Measurements from ENCODE around the gene AQP6.

Gene AQP6

DNA sequence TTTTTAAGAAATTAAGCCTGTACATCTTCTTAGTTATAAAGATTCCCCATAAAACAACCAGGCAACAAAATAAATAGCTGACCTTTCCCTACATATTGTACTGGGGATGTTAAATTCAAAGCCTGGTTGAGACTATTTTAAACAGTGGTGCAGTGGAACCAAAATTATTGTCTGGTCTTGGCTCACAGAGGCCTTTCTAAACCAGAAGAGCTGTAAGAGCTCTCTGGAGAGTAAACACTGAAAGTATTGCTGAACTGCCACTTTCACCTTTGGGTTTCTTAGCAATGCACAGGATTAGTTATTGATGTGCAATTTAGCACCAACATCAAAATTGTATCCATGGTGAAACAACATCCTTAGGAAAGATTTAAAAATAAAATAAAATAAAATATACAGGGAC, 31.9 kb downstream of the AQP6 start:
- no peak for DNase-seq

DNA sequence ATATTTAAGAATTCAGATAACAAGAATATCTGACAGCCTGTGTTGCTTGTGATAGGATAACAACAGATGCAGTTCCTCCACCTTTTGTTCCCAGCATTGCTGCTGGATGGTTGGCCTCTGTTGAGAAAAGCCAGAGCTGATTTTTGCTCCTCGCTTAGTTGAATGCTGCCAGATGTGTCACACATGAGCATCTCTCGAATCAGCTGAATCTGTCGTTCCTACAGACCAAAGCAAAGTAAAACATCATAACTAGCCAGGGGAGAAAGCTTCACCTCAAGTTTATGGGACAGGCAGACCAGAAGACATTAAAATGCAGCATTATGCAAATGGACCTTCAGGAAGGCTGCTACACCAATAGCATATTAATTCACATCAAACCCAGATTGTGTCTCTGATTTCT, 32.4 kb downstream of the AQP6 start:
- no peak for DNase-seq

DNA sequence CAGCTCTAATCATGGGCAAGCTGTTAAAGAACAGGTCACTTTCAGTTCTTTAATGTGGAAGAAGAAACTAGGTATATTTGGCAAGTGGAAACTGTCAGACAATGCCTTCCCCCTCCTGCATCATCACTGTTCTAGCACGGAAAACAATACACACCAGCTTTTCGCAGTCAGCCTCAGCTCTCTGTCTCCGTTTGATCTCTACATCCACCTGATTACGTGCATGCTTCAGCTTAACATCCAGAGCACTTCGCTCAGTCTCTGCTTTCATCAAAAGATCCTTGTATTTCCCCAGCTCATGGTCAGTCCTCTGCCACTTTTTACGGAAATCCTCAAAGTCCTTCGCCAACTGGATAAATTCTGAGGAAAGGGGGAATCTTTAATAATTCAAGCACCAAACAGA, 33.5 kb downstream of the AQP6 start:
- no peak for DNase-seq

DNA sequence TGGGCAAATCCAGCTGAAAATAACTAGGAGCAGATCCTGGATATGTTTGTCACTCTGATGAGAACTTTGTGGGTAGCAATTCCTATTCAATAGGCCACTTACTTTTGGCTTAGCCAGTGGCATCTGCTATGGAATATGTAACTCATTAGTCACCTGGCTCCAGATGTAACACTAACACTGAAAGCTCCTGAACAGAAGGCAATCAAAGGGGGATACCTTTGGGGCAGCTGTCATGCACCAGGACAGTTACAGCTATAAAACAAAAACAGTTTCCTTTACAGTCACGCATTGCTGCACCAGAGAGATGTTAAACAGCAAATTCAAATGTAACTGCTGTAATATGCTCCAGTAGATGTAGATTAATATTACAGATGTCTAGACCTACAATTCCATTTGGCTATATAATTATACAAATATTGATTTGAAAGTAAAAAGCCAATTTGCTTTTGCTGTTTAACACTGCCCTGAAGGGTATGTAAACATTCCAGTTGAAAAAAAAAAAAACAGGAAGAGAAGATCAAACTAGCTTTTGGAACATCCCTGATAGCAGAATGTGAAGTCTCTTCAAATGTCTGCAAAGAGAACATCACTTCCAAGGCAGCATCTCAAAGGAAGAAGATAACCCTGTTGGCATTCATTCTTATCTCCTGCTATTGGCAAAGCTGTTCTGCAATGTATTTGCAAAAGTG, 34.2 kb downstream of the AQP6 start:
- DNase-seq: peak; percentile 27

DNA sequence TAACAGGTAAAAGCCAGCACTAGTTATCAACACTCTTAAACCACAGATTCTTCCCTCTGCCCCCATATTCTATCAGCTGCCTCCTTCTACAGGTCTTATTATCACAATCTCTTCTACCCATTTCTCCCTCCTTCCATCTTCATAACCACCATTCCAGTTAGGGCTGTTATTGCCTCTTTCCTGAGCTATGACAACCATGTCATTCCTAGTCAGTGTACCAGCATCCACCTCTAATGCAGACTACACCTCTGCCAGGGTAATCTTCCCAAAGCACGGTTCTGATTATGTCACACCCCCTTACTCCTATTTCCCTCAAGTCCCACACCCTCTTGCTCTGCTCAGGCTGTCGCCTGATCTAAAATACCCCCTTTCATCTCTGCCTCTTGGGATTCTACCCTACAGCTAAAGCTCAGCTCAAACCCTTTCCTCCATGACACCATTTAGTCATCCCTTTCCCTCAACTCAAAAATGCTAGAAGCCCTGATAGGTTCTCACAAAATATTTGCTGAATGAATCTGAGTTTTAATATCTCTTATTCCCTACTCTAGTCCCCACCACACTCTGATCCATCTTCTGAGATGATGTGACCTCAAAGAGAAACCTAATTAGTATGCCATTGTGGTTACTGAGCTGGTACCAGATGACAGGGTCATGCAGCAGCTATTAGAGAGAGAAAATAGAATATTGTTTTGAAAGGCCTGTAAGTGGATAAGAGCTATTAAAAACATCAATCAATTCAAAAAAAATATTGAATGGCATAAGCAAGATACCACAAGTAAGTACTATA, 40.8 kb downstream of the AQP6 start:
- no peak for DNase-seq

DNA sequence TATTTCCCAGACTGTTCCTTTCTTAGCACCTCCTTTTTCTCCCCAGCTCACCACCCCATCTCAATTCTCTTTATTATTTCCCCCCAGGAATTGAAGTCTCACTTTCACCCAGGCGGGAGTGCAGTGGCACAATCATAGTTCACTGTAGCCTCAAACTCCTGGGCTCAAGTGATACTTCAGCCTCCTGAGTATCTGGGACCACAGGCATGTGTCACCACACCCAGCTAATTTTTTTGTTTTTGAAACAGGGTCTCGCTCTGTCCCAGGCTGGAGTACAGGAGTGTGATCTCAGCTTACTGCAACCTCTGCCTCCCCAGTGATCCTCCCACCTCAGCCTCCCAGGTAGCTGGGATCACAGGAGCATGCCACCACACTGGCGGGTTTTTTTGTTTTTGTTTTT, 41.6 kb downstream of the AQP6 start:
- DNase-seq: no peak

DNA sequence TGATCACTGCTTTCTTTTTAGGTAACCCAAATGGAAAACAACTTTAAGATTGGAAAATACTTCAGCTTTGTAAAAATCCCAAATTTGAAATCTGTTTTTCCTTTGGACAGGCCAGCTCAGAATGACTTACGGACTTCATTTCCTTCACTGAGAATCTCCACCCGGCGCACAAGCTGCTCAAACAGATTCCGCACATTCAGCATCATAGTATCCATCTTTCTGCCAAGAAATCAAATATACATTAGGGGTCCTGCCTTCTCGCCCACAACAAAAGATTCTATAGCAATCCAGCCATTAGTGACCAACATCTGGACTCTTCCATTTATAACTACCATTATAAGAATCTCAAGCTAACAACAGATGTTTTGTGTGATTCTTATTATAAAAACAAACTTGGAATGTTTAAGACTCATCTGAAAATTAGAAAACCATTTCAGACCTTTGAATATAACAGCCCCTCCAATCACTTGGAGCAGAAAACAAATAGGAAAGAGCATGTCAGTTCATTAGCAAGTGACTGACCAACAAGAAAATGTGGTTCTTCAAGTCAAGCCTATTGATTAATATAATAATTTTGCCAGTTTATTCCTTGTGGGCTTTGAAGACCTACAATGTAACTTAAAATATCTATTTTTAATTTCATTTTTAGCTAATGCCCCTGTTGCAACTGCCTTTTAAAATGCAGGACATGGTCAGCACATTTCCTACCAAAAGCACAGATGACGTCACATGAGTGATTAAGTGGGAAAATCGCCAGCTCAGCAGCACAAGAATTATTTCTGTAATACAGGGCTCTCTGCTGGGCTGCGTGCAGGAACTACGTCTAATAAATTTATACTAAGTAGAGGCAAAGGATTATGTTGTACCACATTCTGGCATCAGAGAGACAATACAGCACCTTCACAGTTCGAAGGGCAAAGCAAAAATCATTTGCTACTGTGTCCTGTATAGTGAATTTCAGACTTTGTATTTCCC, 44.0 kb downstream of the AQP6 start:
- DNase-seq: peak; percentile 81

DNA sequence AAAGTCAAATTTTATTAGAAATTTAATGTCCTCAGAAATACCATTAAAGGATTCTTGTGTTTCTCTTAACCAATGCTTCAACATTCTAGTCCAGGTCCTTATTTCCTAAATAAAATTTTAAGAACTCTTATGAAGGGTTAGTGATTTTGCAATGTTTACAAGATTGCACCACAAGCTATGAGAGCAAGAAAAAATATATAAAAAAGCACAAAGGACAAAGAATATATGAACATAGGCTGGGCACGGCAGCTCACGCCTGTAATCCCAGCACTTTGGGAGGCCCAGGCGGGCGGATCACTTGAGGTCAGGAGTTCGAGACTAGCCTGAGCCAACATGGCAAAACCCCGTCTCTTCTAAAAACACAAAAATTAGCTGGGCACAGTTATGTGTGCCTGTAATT, 44.9 kb downstream of the AQP6 start:
- no peak for DNase-seq

DNA sequence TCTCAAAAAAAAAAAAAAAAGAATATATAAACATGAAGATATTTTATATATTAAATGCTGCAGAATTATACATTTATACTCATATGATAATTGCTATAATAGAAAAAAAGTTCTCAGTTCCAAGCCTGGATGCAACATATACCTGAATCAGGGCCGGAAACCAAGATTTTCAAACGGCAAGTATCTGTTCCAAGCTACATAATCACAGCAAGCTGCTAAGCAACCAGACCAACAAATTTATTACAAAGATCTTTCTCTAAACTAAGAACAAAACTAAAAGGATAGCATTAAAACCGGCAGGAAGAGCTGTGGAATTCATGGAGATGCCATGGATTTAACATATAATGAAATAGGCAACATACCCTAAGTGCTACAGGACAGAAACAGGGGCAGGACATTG, 45.4 kb downstream of the AQP6 start:
- no peak for DNase-seq

DNA sequence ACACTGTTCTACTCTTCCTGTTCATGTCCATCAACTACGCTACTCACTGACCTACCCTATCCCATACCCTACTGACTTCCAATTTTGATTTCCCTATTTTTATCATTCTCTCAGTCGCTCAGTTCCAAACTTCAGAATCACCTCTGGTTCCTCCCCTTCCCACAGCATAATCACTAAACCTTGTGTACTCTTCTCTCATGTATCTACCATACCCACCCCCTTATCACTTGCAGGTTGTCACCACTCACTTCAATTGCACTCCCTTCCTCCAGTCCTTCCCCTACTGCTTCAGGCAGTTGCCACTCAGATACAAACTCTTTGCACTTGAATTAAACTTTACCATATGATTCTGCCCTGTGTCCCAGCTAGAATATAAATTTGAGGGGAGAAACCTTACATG, 46.2 kb downstream of the AQP6 start:
- DNase-seq: no peak

DNA sequence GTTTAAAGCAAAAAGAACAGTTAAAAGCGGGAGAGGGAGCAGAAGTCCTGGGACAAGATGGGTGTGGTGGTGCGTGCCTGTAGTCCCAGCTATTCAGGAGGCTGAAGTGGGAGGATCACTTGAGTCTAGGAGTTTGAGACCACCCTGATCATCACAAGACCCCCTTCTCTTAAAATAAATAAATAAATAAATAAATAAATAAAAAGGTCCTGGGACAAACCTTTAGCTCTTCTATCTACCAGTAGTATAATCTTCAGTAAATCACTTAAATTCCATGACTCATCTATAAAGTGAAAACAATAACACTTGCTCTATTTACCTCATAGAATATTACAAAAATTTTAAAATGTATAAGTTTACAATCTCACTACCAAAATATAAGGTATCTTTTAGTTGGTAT, 46.8 kb downstream of the AQP6 start:
- no peak for DNase-seq

DNA sequence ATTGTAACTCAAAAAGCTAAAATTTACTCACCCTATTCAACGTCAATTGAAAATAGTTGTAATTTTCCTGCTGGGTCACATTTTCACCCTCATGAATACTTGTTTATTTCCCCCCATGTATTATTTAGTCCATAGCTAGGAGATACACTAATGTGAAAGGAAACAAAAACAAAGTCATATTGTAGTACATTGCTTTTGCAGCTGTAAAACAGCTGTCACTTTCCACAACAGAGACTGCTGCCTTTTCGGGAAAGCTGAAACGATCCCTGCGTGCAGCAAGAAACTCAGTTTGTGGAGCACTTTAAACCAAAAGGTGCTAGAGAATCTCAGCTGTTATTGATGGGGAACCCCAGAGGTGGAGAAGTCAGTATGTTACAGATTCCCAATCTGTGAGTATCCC, 48.3 kb downstream of the AQP6 start:
- no peak for DNase-seq

DNA sequence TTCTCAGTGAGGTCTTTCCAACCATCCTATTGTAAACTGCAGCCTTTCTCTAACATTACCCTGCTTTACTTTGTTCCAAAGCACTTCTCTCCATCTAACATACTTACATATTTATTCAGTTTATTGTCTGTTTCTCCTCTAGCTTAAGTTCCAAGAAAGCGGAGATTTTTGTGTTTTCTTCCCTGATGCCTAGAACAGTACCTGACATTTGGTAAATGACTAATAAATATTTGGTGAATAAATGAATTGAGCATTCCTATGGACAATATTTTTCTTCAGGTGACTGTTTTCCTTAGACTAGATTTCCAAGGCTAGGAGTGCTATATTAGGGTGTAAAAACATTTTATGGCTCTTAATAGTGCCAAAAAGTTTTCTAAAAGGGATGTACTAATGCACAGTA, 50.2 kb downstream of the AQP6 start:
- no peak for DNase-seq

DNA sequence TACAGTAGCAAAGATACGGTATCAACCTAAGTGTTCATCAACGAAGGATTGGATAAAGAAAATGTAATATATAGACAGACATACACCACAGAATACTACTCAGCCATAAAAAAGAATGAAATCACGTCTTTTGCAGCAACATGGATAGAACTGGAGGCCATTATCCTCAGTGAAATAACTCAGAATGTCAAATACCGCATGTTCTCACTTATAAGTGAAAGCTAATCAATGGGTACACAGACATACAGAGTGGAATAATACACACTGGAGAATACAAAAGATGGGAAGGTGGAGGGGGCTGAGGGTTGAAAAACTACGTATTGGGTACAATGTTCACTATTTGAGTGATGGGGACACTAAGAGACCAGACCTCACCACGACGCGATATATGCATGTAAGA, 51.5 kb downstream of the AQP6 start:
- DNase-seq: no peak

DNA sequence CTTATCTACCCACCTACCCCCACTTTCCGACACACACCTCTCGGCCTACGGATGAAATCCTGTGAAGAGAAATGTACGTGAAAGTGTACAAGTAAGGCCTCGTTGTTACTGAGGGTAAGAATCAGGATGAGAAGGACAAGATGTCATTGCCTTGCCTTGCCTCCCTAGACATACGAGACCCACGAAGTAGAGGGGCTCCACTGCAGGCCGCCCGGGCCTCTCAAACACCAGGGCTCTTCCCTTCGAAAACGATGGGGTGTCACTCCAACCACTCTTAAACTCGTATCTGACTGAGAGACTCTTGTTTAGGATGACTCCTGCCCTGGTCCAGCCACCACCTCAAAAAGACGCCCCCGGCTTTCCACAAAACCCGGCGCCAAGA, 52.0 kb downstream of the AQP6 start:
- no peak for DNase-seq

DNA sequence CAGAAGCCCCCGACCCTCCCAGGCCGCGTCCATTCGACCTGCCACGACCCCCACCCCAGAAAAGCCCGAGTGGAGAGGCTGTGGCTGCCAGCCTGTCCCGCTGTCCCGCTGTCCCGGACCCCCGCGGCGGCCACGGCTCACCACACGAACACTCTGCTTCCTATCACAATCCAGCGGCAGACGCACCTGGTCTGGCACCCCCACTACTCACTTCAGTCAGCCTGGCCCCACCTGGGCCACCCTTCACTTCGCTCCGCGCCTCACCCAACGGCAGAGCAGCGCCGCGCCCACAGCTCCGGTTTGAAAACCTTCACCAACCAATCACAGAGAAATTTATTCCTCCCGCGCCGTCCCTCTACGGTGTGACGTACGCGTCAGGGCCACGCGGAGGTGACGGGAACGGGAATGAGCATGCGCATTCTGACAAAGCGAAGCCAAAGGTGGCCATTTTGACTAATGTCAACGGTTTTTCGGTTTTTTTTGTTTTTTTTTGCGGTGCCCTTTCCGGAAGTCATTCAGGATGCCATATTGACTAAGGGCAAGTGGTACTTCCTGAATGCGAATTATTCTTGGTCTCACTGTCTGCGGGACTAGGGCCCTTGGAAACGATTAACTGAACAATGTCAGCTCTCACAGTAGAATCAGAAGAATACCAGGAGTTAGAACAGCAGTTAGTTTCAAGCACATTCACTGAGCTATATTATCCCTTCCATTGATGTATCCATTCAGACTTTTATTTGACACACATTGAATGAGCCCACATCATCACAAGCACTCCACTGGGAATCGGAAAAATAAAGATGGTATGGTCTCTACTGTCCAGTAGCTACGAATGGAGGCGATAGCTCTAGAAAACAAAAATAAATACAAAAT, 52.7 kb downstream of the AQP6 start, which contains the start of gene RACGAP1:
TSS of gene RACGAP1 (minus strand) at position 308 of the 873 bp plus-strand sequence. CDS start 8,779 bp downstream, outside the sequence.
- peak; percentile 99 for DNase-seq

DNA sequence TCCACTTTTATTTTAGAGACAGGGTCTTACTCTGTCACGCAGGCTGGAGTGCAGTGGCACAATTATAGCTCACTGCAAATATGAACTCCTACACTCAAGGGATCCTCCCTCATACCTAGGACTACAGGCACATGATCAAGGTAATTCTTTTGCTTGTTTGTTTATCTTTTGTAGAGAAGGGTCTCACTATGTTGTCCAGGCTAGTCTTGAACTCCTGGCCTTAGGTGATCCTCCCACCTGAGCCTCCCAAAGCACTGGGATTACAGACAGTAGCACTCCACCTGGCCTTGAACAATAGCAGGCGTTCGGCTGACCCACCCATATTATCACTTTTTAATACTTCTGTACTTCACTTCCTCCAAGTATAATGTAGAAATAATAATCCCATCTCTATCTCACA, 53.9 kb downstream of the AQP6 start:
- no peak for DNase-seq

Measured in fibroblast of skin of scalp (primary cell).